Panc1 (cell line): Measurements from ENCODE around the gene NR3C1. TPM values are rescaled to one million over a fixed set of nuclear protein-coding genes. Genes with fewer than 3 reads are reported as not detected.

Source experiments
- ATAC-seq: fragments of 200-7000 bp; cut with Tn5 transposase; 2 replicates; pipeline ENCODE4 v1.9.1; 2020; ENCODE audit warnings: mild to moderate bottlenecking, moderate library complexity
- BruUV-seq: library from RNA; stranded (reverse); fragments of 400-500 nt; replicated peaks from 2 replicates; lab custom pipeline; 2021; lab: Mats Ljungman, UMichigan
- CTCF ChIA-PET: fragments of 300-600 bp; sonication (Branson Sonifier 250); formaldehyde crosslinking; loops from one replicate; lab custom pipeline; 2022; ENCODE audit warnings: antibody characterized with exemption; lab: Charles Lee
- POLR2A ChIA-PET: fragments of 300-600 bp; sonication (Branson Sonifier 250); formaldehyde crosslinking; loops from one replicate; lab custom pipeline; 2022; ENCODE audit warnings: antibody characterized with exemption; lab: Charles Lee
- DNase-seq: peaks from one replicate; pipeline ENCODE4 v3.0.0-alpha.2; 2010; ENCODE audit warnings: low read depth, low spot score
- H3K27ac ChIP-seq: 2 replicates; pipeline ENCODE4 v1.5.1; 2011; ENCODE audit warnings: mild to moderate bottlenecking, low read length, inconsistent platforms
- H3K27me3 ChIP-seq: fragments of 200-500 bp; sonication (Bioruptor generic); 2 replicates; pipeline ENCODE4 v1.6.0; 2014; ENCODE audit warnings: low read length, inconsistent platforms; ENCODE audit not compliant: control insufficient read depth, insufficient read depth
- H3K36me3 ChIP-seq: fragments of 200-500 bp; sonication (Bioruptor generic); 2 replicates; pipeline ENCODE4 v1.5.1; 2014; ENCODE audit warnings: inconsistent platforms, mild to moderate bottlenecking, low read length, moderate library complexity; ENCODE audit not compliant: control insufficient read depth, insufficient read depth
- H3K4me1 ChIP-seq: 2 replicates; pipeline ENCODE4 v1.5.1; 2011; ENCODE audit warnings: inconsistent platforms, mild to moderate bottlenecking, low read length, moderate library complexity; ENCODE audit not compliant: control insufficient read depth, insufficient read depth
- H3K4me3 ChIP-seq, 2 experiments: 2 replicates each; pipeline ENCODE4 v1.5.1; 2011 to 2012; ENCODE audit warnings: low read depth in 2 of 2, low read length in 2 of 2, mild to moderate bottlenecking in 2 of 2, inconsistent platforms in 1 of 2, moderate library complexity in 1 of 2
- H3K9me3 ChIP-seq: fragments of 200-500 bp; sonication (Bioruptor generic); 2 replicates; pipeline ENCODE4 v1.5.1; 2014; ENCODE audit warnings: low read depth, mild to moderate bottlenecking, inconsistent platforms, low read length, moderate library complexity; ENCODE audit not compliant: control insufficient read depth, insufficient read depth
- CTCF ChIP-seq: fragments of 450-650 bp; IDR thresholded peaks from 2 replicates; pipeline ENCODE4 v1.5.1; 2017; ENCODE audit warnings: mild to moderate bottlenecking
- POLR2AphosphoS5 ChIP-seq: IDR thresholded peaks from 2 replicates; pipeline ENCODE4 v1.6.1; 2012; ENCODE audit warnings: mild to moderate bottlenecking, low read depth, low read length, moderate library complexity
- REST ChIP-seq, 2 experiments: IDR thresholded peaks; 2 replicates each; pipeline ENCODE4 v1.6.1; 2011 to 2012; ENCODE audit warnings: low read depth in 2 of 2, control low read depth in 1 of 2, low read length in 1 of 2, mild to moderate bottlenecking in 1 of 2, moderate library complexity in 1 of 2; ENCODE audit not compliant: insufficient read depth in 1 of 2
- SIN3A ChIP-seq: IDR thresholded peaks from 2 replicates; pipeline ENCODE4 v1.6.1; 2012; ENCODE audit warnings: low read depth, mild to moderate bottlenecking, low read length, moderate library complexity, borderline replicate concordance; ENCODE audit not compliant: insufficient read depth
- TCF7L2 ChIP-seq: IDR thresholded peaks from 2 replicates; pipeline ENCODE4 v1.6.1; 2011; ENCODE audit warnings: mild to moderate bottlenecking, low read depth, low read length, inconsistent platforms
- in situ Hi-C: cut with HindIII; loops from 2 replicates; pipeline ENCODE4 v1.10.0; 2016; ENCODE audit warnings: low sequenced_read_pairs, low pct_unique_long_range_greater_than_20kb
- intact Hi-C: fragments of 100-400 bp; cut with micrococcal nuclease; formaldehyde crosslinking; loops from one replicate; pipeline ENCODE4 v1.10.0; 2022; ENCODE audit not compliant: unreplicated experiment
- total RNA-seq: library from RNA; stranded (reverse); gene quantifications from one replicate; pipeline ENCODE4 v1.2.1, GENCODE V29; 2021; ENCODE audit not compliant: unreplicated experiment

The NR3C1 gene
- total RNA-seq, 1 experiment from 2014 or later, result 52.6 TPM

GRCh38 chr5:143349177-143349576, 54.3 kb downstream of the NR3C1 start:
- Histone ChIP-seq H3K36me3 (no peaks in the 10 kb centered on the region), H3K4me3 (no peak overlapping the region), H3K27me3 (no peaks in the 10 kb centered on the region), H3K9me3 (no peaks in the 10 kb centered on the region), H3K4me1 (peaks cover 48% of the 10 kb centered on the region), H3K27ac (peak overlapping the region; percentile 8; the same call in 1 of the 2 replicates)
- TF ChIP-seq REST (IDR thresholded peaks at IDR 0.05; ENCODE audit: insufficient read depth in 1 of 2, low read depth in 2 of 2, low read length in 1 of 2), result no peak
- no peak for TF ChIP-seq CTCF
- no peak for TF ChIP-seq TCF7L2
- no peak for TF ChIP-seq SIN3A
- TF ChIP-seq POLR2AphosphoS5, result no peak
- BruUV-seq, result no TSS peak
- CTCF ChIA-PET, result no interaction called here
- ATAC-seq (no peak), DNase-seq (no peak)
- POLR2A ChIA-PET, result interaction anchor here (0.6 kb wide), 1 partner anchor 15 kb away, joined by 3 read pairs; no protein-coding TSS in a partner anchor
- in situ Hi-C loops (no loop called here), intact Hi-C loops (no loop called here)

- H3K36me3 ChIP-seq, result no peaks in the 10 kb centered on the region
- H3K27ac ChIP-seq, result no peak overlapping the region
- TF ChIP-seq POLR2AphosphoS5 (no peak), REST (IDR thresholded peaks at IDR 0.05; ENCODE audit: insufficient read depth in 1 of 2, low read depth in 2 of 2, low read length in 1 of 2) (no peak), SIN3A (no peak), CTCF (no peak), TCF7L2 (no peak)
- BruUV-seq, result no TSS peak
- no peak overlapping the region for H3K4me3 ChIP-seq
- no peak for DNase-seq
- CTCF ChIA-PET, result no interaction called here
- no peaks in the 10 kb centered on the region for H3K9me3 ChIP-seq
- in situ Hi-C loops, result no loop called here
- no peak for ATAC-seq
- intact Hi-C loops, result no loop called here
- POLR2A ChIA-PET, result interaction anchor here (0.6 kb wide), 1 partner anchor 36 kb away, joined by 11 read pairs; no protein-coding TSS in a partner anchor
- H3K4me1 ChIP-seq, result peaks cover 42% of the 10 kb centered on the region
- no peaks in the 10 kb centered on the region for H3K27me3 ChIP-seq
Measured at GRCh38 chr5:143347698-143348344, 55.7 kb downstream of the NR3C1 start.
